Left ventricle myocardium inferior (tissue), 1 donor: ENCODE data around the gene GLOD4. TPM values are rescaled to one million over a fixed set of nuclear protein-coding genes. Genes with fewer than 3 reads are reported as not detected.

Source experiments
- DNase-seq: peaks from one replicate; pipeline ENCODE4 v3.0.0-alpha.2; 2020
- H3K27ac ChIP-seq: fragments of 200-600 bp; replicated peaks from 2 replicates; pipeline ENCODE4 v1.8.0; 2021
- H3K27me3 ChIP-seq: fragments of 200-600 bp; 2 replicates; pipeline ENCODE4 v1.8.0; 2021; ENCODE audit warnings: low read depth
- H3K36me3 ChIP-seq: fragments of 200-600 bp; 2 replicates; pipeline ENCODE4 v1.8.0; 2021
- H3K4me1 ChIP-seq: fragments of 200-600 bp; 2 replicates; pipeline ENCODE4 v1.8.0; 2021
- H3K4me3 ChIP-seq: fragments of 200-600 bp; 2 replicates; pipeline ENCODE4 v1.8.0; 2021; ENCODE audit warnings: mild to moderate bottlenecking, moderate library complexity
- H3K9me3 ChIP-seq: fragments of 200-600 bp; replicated peaks from 2 replicates; pipeline ENCODE4 v1.8.0; 2021
- intact Hi-C: fragments of 100-400 bp; cut with micrococcal nuclease; formaldehyde crosslinking; loops from one replicate; pipeline ENCODE4 v1.11.0; 2022
- total RNA-seq: library from RNA; stranded (reverse); fragmentation: NEBNext Ultra II Directional; extraction: Animal tissue kit (Norgen Biotek cat#: 25700); gene quantifications from one replicate; pipeline ENCODE4 v1.2.1, GENCODE V29; 2021
- TF ChIP-seq, protein P1 (sequence below): fragments of 200-600 bp; IDR thresholded peaks from 2 replicates; pipeline ENCODE4 v1.8.0; 2021; ENCODE audit warnings: antibody characterized with exemption, mild to moderate bottlenecking, borderline replicate concordance
- donor health status: DM: no; HTN: yes; CAD: no; lungs with severe emphysema.

The GLOD4 gene
- total RNA-seq, 1 donor from 2014 or later, result 26.5 TPM

GRCh38 chr17:720706-721539 is 61.2 kb downstream of the GLOD4 start:
- Histone ChIP-seq H3K9me3 (no peaks in the 10 kb centered on the region), H3K36me3 (no peaks in the 10 kb centered on the region), H3K4me1 (peaks cover 8% of the 10 kb centered on the region), H3K4me3 (no peak overlapping the region), H3K27me3 (no peaks in the 10 kb centered on the region), H3K27ac (no peak overlapping the region)
- DNase-seq, result no peak
- intact Hi-C loops, result no loop called here
- TF ChIP-seq, protein P1, sequence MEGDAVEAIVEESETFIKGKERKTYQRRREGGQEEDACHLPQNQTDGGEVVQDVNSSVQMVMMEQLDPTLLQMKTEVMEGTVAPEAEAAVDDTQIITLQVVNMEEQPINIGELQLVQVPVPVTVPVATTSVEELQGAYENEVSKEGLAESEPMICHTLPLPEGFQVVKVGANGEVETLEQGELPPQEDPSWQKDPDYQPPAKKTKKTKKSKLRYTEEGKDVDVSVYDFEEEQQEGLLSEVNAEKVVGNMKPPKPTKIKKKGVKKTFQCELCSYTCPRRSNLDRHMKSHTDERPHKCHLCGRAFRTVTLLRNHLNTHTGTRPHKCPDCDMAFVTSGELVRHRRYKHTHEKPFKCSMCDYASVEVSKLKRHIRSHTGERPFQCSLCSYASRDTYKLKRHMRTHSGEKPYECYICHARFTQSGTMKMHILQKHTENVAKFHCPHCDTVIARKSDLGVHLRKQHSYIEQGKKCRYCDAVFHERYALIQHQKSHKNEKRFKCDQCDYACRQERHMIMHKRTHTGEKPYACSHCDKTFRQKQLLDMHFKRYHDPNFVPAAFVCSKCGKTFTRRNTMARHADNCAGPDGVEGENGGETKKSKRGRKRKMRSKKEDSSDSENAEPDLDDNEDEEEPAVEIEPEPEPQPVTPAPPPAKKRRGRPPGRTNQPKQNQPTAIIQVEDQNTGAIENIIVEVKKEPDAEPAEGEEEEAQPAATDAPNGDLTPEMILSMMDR, result no peak

- intact Hi-C loops, result no loop called here
- TF ChIP-seq, protein P1, result no peak
- Histone ChIP-seq H3K27ac (no peak overlapping the region), H3K4me1 (peaks cover 36% of the 10 kb centered on the region), H3K4me3 (no peak overlapping the region), H3K36me3 (no peaks in the 10 kb centered on the region), H3K27me3 (no peaks in the 10 kb centered on the region), H3K9me3 (no peaks in the 10 kb centered on the region)
- DNase-seq, result no peak
Measured at GRCh38 chr17:718075-718474, 64.0 kb downstream of the GLOD4 start.

Other genes with a start within 250 kb of the GLOD4 start
- 30.7 TPM for gene VPS53, start 67.4 kb downstream of the GLOD4 start, total RNA-seq
- gene TLCD3A, start 49.7 kb downstream of the GLOD4 start, total RNA-seq, result 1.5 TPM
- 11.1 TPM for gene GEMIN4, start 30.0 kb downstream of the GLOD4 start, total RNA-seq
- 18.7 TPM for gene MRM3, start 73 bp upstream of the GLOD4 start, total RNA-seq
- gene NXN, start 197.5 kb upstream of the GLOD4 start, total RNA-seq, result 13.8 TPM
- gene TIMM22, start 214.8 kb upstream of the GLOD4 start, total RNA-seq, result 17.6 TPM